ENCODE measurements around the gene TAAR6. TPM values are rescaled to one million over a fixed set of nuclear protein-coding genes. Genes with fewer than 3 reads are reported as not detected.

Gene TAAR6, protein sequence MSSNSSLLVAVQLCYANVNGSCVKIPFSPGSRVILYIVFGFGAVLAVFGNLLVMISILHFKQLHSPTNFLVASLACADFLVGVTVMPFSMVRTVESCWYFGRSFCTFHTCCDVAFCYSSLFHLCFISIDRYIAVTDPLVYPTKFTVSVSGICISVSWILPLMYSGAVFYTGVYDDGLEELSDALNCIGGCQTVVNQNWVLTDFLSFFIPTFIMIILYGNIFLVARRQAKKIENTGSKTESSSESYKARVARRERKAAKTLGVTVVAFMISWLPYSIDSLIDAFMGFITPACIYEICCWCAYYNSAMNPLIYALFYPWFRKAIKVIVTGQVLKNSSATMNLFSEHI
- total RNA-seq (2022; extraction: Qiagen RNA extraction) = not detected in 5 replicates

DNA sequence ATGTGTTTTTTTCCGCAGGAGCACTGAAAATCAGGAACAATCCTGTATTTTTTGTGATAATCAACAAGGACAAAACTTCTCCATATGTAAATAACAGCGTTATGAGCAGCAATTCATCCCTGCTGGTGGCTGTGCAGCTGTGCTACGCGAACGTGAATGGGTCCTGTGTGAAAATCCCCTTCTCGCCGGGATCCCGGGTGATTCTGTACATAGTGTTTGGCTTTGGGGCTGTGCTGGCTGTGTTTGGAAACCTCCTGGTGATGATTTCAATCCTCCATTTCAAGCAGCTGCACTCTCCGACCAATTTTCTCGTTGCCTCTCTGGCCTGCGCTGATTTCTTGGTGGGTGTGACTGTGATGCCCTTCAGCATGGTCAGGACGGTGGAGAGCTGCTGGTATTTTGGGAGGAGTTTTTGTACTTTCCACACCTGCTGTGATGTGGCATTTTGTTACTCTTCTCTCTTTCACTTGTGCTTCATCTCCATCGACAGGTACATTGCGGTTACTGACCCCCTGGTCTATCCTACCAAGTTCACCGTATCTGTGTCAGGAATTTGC, at the start of gene TAAR6:
Gene TAAR6 (plus strand): TSS at position 102 of the 557 bp plus-strand sequence. CDS start 0 bp downstream, at position 102.

GRCh38 chr6:132537977-132538376, 32.1 kb upstream of the TAAR6 start, which contains the start of gene TAAR9:
TAAR9 (plus strand) TSS chr6:132538277; CDS start chr6:132538290, 13 bp downstream.

DNA sequence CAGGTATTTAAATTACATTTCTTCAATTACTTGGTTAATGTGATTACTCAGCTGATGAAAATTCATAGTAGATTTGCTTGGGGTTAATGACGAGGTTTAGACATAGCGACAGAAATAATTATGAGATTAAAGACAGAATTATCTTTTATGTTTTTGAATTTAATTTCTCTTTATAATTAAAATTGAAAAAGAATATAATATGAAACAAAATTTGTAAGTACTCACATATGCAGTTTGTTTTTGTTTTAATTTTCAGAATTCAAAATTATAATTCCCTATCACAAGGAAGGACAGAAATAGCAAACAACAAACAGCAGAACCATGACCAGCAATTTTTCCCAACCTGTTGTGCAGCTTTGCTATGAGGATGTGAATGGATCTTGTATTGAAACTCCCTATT, 17.8 kb upstream of the TAAR6 start, which contains the start of gene TAAR8:
Gene TAAR8 (plus strand): TSS at position 301 of the 400 bp plus-strand sequence. CDS start 21 bp downstream, at position 322.

DNA sequence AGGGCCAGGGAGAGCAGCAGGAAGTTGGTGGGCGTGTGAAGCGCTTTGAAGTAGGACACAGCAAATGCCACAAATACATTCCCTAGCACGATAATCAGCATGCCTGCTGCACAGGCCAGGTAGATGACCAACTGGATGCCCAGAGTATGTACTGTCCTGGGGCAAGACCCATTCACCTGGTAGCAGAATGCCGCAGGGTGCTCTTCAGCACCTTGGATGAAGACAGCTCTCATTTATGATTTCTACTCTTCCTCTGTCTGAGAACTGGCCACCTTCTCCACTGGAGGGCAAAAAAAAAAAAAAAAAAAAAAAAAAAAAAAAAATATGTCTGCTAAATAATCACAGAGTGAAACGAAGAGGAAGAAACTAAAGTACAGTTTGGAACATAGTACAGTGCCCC, 19.3 kb downstream of the TAAR6 start, which contains the start of gene TAAR5:
Gene TAAR5 (minus strand): TSS at position 288 of the 400 bp plus-strand sequence. CDS start 55 bp downstream, at position 233.

Other genes with a start within 250 kb of the TAAR6 start
- gene MOXD1, start 168.8 kb upstream of the TAAR6 start, total RNA-seq (2022; extraction: Qiagen RNA extraction) = 1.3 to 2.7 TPM (median 1.5 TPM) in 5 replicates
- gene STX7, start 57.2 kb upstream of the TAAR6 start, total RNA-seq (2022; extraction: Qiagen RNA extraction) = 17.8 to 26.8 TPM (median 22.9 TPM) in 5 replicates
- not detected in 5 replicates for gene TAAR9, start 32.0 kb upstream of the TAAR6 start, total RNA-seq (2022; extraction: Qiagen RNA extraction)
- not detected in 5 replicates for gene TAAR8, start 17.6 kb upstream of the TAAR6 start, total RNA-seq (2022; extraction: Qiagen RNA extraction)
- gene TAAR5, start 19.4 kb downstream of the TAAR6 start, total RNA-seq (2022; extraction: Qiagen RNA extraction) = not detected in 5 replicates
- not detected in 5 replicates for gene TAAR2, start 54.0 kb downstream of the TAAR6 start, total RNA-seq (2022; extraction: Qiagen RNA extraction)
- not detected in 5 replicates for gene TAAR1, start 88.9 kb downstream of the TAAR6 start, total RNA-seq (2022; extraction: Qiagen RNA extraction)
- 0.03 to 0.15 TPM (median 0.06 TPM) in 5 replicates for gene VNN1, start 143.7 kb downstream of the TAAR6 start, total RNA-seq (2022; extraction: Qiagen RNA extraction)
- not detected in 5 replicates for gene VNN2, start 187.6 kb downstream of the TAAR6 start, total RNA-seq (2022; extraction: Qiagen RNA extraction)
- gene SLC18B1, start 228.3 kb downstream of the TAAR6 start, total RNA-seq (2022; extraction: Qiagen RNA extraction) = 4.1 to 5.8 TPM (median 4.6 TPM) in 5 replicates
- gene RPS12, start 244.2 kb downstream of the TAAR6 start, total RNA-seq (2022; extraction: Qiagen RNA extraction) = 1,647 to 2,092 TPM (median 1,919 TPM) in 5 replicates